Glomerular visceral epithelial cell (primary cell): Measurements from ENCODE around the gene ATP2A3.
A peak's percentile ranks its signal among the peaks of the same experiment; 100 is the strongest.
"Not testable (repeated sequence)": the region's sequence is repeated elsewhere in the genome, so short reads cannot be mapped to it uniquely, and the experiment has no call there.

Source experiments
- DNase-seq: peaks from one replicate; pipeline ENCODE4 v3.0.0-alpha.2; 2016; ENCODE audit errors: extremely low spot score

The ATP2A3 gene

DNA sequence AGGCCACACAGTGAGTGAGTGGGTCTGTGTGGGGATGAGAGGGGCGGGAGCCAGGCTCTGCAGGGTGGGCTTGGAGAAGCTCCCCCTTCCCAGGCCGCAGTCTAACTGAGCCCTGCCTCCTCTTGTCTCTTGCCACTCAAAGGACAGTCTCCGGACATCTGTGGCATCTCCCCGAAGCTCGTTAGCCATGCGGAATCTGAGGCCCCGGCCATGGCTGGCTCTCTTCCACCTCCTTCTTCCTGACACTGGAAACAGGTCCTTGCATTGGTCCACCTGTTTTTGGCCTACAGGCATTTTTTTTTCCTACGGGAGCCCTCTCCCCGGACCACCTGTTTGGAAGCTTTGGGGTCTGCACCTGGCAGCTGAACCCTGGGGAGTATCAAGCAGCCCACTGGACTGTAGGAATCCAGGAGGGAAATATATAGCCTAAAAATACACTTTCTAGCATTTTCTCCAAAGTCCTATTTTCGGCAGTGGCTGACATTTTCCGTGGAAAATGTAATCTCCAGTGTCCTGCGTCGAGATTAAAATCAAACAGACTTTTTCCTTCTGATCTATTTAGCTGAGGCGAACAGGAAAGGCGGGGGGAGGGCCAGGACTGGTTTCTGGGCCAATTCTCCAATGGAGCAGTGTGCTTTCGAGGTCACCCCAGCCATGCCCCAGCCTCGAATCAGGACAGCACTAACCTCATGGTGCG is 9.1 kb downstream of the ATP2A3 start:
- DNase-seq = no peak

DNA sequence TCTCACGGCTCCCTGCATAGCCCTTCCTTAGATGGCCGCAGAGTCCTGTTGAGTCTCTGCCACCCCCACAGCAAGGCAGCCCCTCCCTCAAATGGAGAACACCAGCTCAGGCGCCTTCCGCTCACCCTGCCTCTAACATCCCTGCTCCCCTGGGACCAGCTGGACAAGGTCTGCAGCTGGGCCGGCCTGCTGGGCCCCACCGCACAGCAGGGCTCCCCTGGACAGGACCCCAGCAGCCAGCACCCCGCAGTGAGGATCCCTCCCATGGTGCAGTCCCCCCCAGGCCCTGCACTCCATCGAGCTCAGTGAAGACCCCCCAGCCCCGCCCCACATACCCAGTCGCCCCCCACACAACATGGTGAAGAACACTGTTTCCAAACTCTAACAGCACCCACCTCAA is 10.2 kb downstream of the ATP2A3 start:
- DNase-seq = no peak

DNA sequence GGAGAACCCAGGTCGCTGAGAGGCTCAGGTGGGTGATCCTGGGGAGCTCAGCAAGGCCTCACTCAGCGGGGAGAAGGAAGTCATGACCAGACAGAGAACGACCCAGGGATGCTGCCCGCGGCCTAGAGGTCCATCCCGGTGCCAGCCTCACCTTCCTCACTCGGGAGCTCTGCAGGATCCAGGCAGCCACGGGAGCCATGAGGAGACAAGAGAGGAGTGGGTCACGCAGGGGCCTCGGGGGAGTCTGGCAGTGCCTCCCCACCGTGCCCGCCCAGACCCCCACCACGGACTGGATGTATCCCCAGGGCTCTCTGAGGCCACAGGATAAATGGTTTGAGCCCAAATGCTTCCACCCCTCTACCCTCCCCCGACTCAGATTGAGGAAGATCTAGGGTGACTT is 10.7 kb downstream of the ATP2A3 start:
- no peak for DNase-seq

DNA sequence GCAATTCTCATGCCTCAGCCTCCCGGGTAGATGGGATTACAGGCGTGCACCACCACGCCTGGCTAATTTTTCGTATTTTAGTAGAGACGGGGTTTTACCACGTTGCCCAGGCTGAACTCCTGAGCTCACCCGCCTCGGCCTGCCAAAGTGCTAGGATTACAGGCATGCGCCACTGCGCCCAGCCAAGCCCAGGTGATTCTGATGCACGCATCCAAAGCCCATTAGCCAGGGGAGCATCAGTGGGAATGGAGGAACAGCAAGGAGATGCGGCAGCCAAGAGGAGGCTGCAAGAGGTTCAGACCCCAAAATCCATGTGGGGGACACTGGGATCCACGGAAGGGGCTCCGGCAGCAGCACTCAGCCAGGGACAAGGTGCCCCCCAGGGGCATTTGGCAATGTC is 12.1 kb downstream of the ATP2A3 start:
- DNase-seq = no peak

DNA sequence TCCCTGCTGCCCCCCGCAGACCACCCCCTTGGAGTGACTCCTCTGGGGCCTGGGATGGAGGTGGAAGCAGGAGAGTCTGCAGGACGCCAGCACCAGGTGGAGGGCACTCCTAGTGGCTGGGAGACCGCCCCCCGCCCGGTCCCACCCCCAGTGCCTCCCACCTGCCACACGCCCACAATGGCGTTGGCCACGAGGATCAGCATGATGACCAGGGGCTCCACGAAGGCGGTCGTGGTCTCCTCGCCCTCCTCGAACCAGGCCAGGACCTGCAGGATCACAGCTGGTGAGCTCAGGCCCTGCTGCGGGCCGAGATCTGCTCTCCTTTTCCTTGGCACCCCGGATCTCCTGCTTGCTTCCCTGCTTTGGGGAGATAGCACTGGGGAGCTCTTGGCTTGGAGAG is 12.8 kb downstream of the ATP2A3 start:
- DNase-seq = no peak

DNA sequence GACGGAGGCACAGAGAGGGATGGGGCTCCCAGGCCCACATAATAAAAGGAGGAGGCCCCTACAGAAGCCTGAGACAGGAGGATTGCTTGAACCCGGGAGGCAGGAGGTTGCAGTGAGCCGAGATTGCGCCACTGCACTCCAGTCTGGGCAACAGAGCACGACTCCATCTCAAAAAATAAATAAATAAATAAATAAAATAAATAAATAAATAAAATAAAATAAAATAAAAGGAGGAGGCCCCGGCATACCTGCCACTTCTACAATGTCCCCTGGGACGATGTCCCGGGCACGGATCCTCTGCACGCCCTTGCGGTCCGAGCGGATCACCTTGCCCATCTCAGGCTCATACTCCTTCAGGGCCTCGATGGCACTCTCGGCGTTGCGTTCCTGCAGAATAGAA is 13.2 kb downstream of the ATP2A3 start:
- no peak for DNase-seq

DNA sequence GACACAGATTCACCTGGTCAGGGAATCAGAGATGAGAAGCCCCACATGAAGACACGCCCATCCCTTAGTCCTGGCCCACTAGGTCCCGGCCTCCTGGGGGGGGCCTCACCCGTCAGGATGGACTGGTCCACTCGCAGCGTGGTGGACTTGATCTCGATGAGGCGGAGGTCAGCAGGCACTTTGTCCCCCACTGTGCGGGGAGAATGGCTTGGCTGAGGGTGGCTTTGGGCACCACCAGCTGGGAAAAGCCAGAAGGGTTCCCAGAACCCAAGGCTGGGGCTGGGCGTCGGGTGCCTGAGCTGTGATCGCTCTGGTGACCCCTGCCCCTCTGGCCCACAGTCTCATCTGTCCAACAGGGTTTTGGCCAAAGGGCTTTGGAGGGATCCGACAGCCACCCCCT is 13.7 kb downstream of the ATP2A3 start:
- DNase-seq = no peak

DNA sequence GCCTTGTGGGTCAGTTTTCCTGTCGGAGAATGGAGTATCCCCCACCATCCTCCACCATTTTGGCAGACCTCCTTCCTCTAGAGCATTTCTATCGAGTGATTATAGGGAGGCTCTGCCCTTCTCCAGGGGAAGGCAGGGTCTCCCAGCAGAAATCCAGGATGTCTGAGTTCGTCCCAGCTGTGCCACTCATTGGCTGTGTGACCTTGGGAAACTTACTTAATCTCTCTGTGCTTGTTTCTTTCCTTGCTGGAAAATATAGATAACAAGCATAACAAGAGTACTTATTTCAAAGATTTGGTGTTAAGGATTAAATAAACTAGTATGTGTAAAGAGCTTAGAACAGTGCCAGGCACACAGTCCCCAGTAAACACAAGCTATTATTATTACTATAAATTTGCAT is 14.8 kb downstream of the ATP2A3 start:
- no peak for DNase-seq

DNA sequence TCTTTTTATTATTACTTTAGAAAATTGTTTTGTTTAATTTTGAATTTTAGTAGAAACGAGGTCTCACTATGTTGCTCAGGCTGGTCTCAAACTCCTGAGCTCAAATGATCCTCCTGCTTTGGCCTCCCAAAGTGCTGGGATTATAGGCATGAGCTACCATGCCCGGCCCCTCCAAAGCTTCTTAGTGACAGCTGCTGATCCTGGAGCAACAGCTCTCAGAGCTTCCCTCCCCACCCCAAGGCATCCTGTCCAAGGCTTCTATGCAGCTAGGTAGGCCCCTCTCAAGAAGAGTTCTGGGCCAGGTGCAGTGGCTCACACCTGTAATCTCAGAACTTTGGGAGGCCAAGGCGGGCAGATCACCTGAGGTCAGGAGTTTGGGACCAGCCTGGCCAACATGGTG is 15.7 kb downstream of the ATP2A3 start:
- not testable (repeated sequence) for DNase-seq

DNA sequence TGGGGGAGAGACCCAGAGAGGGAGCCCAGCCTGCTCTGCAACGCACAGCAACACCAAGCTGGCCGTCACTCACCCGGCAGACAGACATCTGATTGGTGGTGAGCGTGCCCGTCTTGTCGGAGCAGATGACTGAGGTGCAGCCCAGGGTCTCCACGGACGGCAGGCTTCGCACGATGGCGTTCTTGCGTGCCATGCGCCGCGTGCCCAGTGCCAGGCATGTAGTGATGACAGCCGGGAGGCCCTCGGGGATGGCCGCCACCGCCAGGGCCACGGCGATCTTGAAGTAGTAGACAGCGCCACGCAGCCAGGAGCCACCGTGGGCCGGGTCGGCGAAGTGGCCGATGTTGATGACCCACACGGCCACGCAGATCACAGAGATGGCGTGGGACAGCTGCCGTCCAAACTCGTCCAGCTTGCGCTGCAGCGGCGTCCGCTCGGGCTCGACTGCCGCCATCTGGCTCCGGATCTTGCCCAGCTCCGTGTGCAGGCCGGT is 16.9 kb downstream of the ATP2A3 start:
- no peak for DNase-seq

DNA sequence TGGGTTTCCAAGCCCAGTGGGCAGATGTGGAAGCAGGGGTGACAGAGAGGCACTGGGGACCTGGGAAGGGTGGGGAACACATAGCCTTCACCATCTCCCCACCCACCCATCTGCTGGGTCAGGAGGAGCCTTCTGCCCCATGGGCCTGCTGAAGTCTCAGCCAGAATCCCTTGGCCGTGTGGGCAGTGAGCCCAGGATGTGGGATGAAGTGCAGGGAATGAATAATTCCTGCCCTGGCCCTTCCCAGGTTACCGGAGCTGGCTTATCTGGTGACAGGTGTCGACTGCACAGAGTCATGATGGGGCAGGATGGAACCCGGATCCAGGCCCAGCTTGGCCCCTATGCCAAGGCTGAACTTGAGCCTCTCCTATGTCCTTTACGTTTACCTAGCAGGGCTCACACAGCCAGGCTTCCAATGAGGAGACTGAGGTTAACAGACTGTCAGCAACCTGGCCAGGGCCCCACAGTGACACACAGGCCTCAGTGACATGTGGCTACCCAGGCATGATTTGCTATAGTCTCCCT is 17.5 kb downstream of the ATP2A3 start:
- DNase-seq = no peak

DNA sequence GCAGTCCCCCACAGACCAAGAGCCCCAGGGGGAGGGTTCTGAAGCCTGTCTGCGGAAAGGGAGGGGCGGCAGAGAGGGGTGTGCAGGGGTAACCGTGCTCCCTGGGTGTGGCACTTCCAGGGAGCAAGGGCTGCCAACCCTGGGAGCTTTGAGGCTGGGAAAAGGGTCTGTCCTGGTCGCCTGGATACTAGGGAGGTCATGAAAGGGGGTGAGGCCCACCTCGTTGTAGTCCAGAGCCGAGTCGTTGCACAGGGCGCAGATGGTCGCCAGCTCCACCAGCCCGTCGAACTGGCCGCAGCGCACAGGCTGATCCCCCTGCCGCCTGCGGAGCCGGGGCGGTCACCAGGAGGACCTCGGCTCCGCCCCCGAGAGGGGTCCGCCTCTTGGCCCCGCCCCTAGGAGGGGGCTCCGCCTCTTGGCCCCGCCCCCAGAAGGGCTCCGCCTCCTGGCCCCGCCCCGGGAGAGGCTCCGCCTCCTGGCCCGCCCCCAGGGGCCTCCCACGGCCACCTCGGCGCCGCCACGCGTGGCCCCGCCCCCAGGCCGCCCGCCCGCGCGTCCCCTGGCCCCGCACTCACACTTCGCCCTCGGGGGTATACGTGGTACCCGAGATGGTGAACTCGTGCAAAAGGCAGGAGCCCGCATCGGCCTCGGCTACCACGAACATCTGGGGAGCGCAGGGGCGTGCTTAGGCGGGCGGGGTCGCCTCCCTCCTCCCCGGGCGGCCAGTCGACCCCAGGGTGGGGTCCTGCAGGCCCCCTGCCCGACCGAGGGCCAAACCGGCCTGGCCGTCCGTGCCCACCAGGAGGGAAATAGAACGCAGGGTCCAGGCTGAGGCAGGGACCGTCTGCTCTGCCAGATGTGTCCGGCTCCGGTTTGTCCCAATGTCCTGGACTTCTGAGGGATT is 19.5 kb downstream of the ATP2A3 start:
- DNase-seq = peak; percentile 64

DNA sequence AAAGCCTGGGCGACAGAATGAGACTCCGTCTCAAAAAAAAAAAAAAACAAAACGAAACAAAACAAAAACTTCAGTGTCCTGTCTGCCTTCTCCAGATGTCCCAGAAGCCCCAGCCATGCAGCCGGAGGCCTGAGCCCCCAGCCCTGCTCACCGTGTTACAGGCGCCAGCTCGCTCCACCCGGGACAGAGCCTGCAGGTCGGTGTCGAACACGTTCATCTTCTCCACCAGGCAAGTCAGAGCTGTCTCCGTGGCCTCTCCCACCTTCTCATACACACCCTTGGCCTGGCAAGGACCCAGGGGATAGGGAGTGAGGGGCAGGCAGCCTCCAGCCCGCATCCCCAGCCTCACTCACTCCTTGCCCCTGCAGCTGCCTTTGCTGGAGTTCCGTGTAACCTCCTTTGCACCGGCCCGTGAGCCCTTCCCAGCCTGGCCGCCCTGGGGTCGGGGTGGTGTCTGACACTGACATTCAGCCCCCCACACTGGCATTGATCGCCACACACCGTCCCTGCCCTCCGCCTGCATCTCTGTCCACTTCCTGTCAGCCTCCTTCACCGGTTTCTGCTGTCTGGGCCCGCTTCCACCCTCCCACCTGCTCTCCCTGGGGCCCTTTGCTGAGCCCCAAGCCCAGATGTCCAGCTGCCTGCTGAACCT is 20.9 kb downstream of the ATP2A3 start:
- DNase-seq = no peak

DNA sequence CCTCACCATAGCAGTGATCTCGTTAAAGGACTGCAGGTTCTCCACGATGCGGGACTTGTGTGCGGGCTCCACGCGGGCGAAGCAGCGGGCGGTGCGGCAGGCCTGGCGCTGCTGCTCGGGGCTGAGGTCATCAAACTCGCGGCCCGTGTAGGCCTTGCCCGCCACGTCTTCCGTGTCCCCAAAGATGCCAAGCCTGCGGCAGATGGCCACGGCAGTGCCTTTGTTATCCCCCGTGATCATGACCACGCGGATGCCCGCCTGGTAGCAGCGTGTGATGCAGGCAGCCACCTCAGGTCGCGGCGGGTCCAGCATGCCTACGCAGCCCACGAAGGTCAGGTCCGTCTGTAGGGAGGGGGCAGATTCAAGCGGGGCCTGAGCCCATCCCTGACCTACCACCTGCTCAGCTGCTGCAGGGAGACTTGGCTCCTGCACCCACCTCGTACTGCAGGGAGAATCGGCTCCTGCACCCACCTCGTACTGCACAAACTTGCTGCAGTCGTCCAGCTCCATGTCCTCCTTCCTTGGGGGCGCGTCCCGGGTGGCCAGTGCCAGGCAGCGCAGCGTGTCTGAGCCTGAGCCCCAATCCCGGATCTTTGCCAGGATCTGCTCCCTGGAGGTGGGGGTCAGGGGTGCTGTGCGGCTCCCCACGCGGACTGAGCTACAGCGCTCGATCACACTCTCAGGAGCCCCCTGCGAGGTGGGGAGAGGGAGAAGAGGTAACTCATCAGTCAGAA is 23.1 kb downstream of the ATP2A3 start:
- DNase-seq = no peak

DNA sequence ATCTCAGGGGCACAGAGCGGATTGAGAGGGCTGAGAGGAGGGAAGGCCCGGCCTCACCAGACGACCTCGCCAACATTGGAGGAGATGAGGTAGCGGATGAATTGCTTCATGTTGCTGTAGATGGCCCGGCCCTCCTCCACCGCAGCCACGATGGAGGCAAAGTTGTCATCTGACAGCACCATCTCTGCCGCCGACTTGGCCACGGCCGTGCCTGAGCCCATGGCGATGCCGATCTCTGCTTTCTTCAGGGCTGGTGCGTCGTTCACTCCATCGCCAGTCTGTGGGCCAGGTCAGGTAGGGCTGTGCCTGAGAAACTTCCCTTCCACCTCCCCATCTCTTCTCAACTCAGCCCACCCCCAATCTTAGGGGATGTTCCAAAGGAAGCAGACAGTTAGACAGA is 26.9 kb downstream of the ATP2A3 start:
- DNase-seq = no peak

DNA sequence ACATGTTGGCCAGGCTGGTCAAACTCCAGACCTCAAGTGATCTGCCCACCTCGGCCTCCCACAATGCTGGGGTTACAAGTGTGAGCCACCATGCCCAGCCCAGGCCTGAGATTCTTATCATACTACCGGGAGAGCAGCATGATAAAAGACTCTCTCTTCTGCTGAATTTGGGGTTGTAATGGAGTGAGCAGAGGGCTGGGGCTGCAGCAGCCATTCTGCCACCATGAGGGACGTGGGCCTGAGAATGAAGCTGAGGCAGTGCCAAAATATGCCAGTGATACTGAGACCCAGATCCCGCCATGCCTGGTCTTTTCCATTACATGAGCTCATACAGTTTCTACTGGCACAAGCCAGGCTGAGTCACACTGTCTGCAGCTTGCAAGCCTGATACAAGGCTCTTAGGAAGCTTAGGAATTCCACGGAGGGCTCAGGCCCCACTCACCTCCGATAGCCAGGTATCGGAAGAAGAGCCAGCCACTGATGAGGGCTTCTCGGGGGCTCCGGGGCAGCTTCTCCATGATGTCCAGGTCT is 28.3 kb downstream of the ATP2A3 start:
- DNase-seq = peak; percentile 28

DNA sequence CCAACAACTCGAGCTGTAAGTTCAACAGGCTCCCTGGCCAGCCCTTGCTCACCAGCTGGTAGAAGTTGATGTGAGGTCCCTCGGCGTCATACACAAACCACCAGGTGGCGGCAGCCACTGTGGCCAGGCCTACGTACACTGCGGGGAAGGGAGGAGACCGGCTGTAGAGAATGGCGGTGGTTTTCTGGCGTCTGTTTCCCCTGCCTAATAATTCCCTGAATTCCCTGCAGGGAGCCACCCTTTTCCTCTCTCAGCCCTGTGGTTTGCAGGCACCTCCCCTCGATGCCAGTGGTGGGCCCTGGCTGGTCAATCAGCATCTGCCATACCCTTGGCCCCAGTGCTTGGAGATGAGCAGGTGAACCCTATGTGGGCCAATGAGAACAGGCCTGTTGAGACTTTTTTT is 29.1 kb downstream of the ATP2A3 start:
- DNase-seq = peak; percentile 40

DNA sequence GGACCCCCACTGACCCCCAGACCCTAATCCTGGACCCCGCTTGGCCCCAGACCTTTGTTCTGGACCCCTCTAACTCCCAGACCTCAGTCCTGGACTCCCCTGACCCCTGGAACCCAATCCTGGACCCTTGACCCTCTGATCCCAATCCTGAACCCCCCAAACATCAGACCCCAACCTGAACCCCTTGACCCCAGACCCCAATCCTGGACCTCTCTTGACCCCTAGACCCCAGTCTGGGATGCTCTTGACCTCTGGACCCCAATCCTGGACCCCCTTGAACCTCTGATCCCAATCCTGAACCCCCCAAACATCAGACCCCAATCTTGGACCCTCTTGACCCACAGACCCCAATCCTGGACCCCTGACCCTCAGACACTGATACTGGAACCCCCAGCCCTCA is 34.5 kb downstream of the ATP2A3 start:
- DNase-seq = no peak

DNA sequence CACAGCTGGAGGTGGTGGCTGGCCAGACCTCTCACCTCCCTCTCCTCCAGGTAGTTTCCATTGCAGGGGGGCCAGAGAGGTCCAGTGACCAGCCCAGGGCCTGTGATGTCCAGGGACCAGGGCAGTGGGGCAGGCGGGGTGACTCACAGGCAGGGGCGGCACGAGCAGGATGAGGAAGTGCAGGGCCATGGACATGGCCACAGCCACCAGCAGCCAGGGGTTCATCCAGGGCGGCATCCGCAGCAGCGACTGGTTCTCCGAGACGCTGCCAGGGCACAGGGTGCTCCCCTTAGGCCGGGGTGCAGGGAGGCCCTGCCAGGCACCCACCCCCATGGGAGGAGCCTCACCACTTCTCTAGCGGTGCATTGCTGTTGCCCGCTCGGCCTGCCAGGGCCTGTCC is 35.1 kb downstream of the ATP2A3 start:
- DNase-seq = no peak

DNA sequence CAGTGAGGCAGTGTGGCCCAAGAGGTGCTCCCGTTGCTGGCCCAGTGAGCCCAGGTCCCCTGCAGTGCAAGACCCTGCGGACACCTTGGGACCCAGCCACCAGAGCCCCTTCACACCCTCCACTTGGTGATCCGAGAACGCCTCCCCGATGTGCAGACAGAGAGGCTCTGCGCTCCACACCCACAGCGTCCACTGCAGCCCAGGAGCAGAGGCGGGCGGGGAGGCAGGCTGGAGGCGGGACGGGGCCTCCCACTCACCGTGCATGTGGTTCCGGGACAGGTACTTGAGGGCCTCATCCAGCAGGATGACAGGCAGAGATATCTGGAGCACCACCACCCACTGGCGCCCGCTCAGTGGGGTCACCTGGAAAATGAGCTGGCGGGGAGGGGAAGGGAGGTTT is 35.8 kb downstream of the ATP2A3 start:
- no peak for DNase-seq

DNA sequence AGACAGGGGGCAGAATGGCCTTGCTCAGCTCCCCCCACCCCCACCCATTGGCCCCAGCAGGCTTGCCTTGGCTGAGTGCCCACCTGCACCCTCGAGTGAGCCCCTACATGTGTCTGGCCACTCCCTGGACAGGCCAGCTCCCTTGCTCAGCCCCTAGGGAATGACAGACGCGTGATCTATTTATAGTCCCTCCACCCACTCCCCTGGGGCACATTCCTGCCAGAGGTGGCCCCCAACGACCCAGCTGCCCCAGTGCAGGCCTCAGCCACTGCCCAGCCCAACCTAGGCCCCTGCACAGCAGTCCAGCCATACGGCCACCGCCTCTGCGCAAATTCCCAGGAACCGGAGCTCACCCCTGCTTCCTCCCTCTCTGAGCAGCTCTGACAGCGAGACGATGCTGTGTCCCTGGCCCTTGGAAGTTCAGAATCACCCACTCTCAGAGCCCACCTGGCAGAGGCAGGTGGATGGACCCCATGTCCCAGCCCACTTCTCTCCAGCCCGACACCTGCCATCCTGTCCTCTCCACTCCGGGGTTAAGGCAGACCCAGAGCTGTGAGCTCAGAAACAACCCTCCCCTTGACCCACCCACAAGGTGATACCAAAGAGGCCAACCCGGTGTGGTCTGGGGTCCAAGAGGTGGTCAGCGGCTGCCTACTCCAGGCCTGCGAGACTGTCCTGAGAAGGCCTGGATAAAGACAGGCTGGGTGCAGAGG is 36.5 kb downstream of the ATP2A3 start:
- DNase-seq = no peak
